ENCODE measurements around the gene TMCC3. TPM values are rescaled to one million over a fixed set of nuclear protein-coding genes. Genes with fewer than 3 reads are reported as not detected.

The TMCC3 gene
- total RNA-seq, 1 donor = 0.72 TPM

GRCh38 chr12:94582591-94582990 is 67.8 kb downstream of the TMCC3 start:
- no peak overlapping the region for H3K4me3 ChIP-seq (ENCODE audit: low read depth, low read length)
- TF ChIP-seq, protein P1, sequence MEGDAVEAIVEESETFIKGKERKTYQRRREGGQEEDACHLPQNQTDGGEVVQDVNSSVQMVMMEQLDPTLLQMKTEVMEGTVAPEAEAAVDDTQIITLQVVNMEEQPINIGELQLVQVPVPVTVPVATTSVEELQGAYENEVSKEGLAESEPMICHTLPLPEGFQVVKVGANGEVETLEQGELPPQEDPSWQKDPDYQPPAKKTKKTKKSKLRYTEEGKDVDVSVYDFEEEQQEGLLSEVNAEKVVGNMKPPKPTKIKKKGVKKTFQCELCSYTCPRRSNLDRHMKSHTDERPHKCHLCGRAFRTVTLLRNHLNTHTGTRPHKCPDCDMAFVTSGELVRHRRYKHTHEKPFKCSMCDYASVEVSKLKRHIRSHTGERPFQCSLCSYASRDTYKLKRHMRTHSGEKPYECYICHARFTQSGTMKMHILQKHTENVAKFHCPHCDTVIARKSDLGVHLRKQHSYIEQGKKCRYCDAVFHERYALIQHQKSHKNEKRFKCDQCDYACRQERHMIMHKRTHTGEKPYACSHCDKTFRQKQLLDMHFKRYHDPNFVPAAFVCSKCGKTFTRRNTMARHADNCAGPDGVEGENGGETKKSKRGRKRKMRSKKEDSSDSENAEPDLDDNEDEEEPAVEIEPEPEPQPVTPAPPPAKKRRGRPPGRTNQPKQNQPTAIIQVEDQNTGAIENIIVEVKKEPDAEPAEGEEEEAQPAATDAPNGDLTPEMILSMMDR (IDR thresholded peaks at IDR 0.05; ENCODE audit: insufficient read depth, low read length) = no peak
- no peak for DNase-seq (ENCODE audit: low read depth)

DNA sequence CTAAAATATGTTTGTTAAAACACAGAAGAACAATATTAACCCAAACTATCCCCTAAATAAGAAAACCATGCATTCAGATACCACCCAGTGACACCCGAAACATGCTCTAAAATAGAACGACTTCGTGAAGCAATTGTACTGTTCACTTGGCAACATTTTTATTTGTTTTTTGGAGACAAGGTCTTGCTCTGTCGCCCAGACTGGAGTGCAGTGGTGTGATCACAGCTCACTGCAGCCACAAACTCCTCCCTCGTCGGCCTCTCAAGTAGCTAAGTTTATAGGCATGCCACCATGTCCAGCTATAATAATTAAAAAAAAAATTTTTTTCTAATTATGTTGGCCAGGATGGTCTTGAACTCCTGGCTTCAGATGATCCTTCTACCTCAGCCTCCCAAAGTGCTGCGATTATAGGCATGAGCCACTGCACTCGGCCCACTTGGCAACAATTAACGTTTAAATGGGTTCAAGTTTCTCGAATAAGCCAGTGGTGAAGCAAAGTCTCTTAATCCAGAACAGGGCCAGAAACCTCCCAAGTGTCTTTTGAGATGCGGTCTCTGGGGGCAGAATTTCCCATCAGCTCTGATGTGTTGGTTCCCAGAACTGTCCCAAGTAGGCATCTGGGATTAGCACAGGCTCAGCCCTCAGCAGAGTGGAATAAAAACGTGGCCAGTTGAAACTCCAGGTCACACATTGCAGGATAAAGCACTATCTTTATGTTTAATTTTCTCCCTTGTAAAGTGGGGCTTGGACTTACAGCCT is 74.5 kb downstream of the TMCC3 start:
- TF ChIP-seq, protein P1 (IDR thresholded peaks at IDR 0.05; ENCODE audit: insufficient read depth, low read length) = no peak
- no peak overlapping the region for H3K4me3 ChIP-seq (ENCODE audit: low read depth, low read length)
- no peak for DNase-seq (ENCODE audit: low read depth)

- no peak for DNase-seq (ENCODE audit: low read depth)
- TF ChIP-seq, protein P1 (IDR thresholded peaks at IDR 0.05; ENCODE audit: insufficient read depth, low read length) = no peak
- no peak overlapping the region for H3K4me3 ChIP-seq (ENCODE audit: low read depth, low read length)
Measured at GRCh38 chr12:94575024-94575423, 75.3 kb downstream of the TMCC3 start.

- TF ChIP-seq, protein P1 (IDR thresholded peaks at IDR 0.05; ENCODE audit: insufficient read depth, low read length) = no peak
- DNase-seq (ENCODE audit: low read depth) = peak; percentile 78
Measured at GRCh38 chr12:94571556-94571955, 78.8 kb downstream of the TMCC3 start.

GRCh38 chr12:94570161-94570560 is 80.2 kb downstream of the TMCC3 start:
- TF ChIP-seq, protein P1 (IDR thresholded peaks at IDR 0.05; ENCODE audit: insufficient read depth, low read length) = no peak
- DNase-seq (ENCODE audit: low read depth) = peak; percentile 56
- no peak overlapping the region for H3K4me3 ChIP-seq (ENCODE audit: low read depth, low read length)

More at GRCh38 chr12:94571556-94571955, 78.8 kb downstream of the TMCC3 start:
- H3K4me3 ChIP-seq (ENCODE audit: low read depth, low read length) = no peak overlapping the region

GRCh38 chr12:94567761-94568160 is 82.6 kb downstream of the TMCC3 start:
- no peak for DNase-seq (ENCODE audit: low read depth)
- TF ChIP-seq, protein P1 (IDR thresholded peaks at IDR 0.05; ENCODE audit: insufficient read depth, low read length) = no peak
- no peak overlapping the region for H3K4me3 ChIP-seq (ENCODE audit: low read depth, low read length)

Data from fibroblast of the aortic adventitia (primary cell).